SJSA1 (cell line): ENCODE measurements around the gene PIP5K1C. TPM values are rescaled to one million over a fixed set of nuclear protein-coding genes. Genes with fewer than 3 reads are reported as not detected.

Experiments used
- DNase-seq, 2 experiments: peaks; one replicate each; pipeline ENCODE4 v3.0.0-alpha.2; 2015 to 2020; ENCODE audit warnings: low spot score in 2 of 2, low read depth in 1 of 2
- H3K27ac ChIP-seq: fragments of 250-450 bp; sonication (Bioruptor Pico); 2 replicates; pipeline ENCODE4 v1.5.1; 2020; ENCODE audit warnings: mild to moderate bottlenecking, moderate library complexity
- H3K27me3 ChIP-seq: fragments of 250-450 bp; sonication (Bioruptor Pico); replicated peaks from 2 replicates; pipeline ENCODE4 v1.5.1; 2020; ENCODE audit warnings: mild to moderate bottlenecking, moderate library complexity
- H3K36me3 ChIP-seq: fragments of 250-450 bp; sonication (Bioruptor Pico); 2 replicates; pipeline ENCODE4 v1.5.1; 2020; ENCODE audit warnings: mild to moderate bottlenecking
- H3K4me1 ChIP-seq: fragments of 250-450 bp; sonication (Bioruptor Pico); replicated peaks from 2 replicates; pipeline ENCODE4 v1.6.1; 2021; ENCODE audit warnings: mild to moderate bottlenecking
- H3K4me3 ChIP-seq: fragments of 250-450 bp; sonication (Bioruptor Pico); 2 replicates; pipeline ENCODE4 v1.5.1; 2020; ENCODE audit warnings: mild to moderate bottlenecking
- H3K9me3 ChIP-seq: fragments of 250-450 bp; sonication (Bioruptor Pico); replicated peaks from 2 replicates; pipeline ENCODE4 v1.5.1; 2020; ENCODE audit warnings: mild to moderate bottlenecking
- total RNA-seq: library from RNA; depleted of rRNA; stranded (reverse); fragments of >200 nt; shearing (Covaris generic); gene quantifications from 2 replicates; pipeline ENCODE4 v1.2.3, GENCODE V29; 2014

PIP5K1C gene
- total RNA-seq, 1 experiment from 2014 or later, result 15.9 TPM

GRCh38 chr19:3625996-3626472 is 74.2 kb downstream of the PIP5K1C start:
- H3K36me3 ChIP-seq, result peaks cover 23% of the 10 kb centered on the region
- H3K9me3 ChIP-seq, result no peaks in the 10 kb centered on the region
- H3K27ac ChIP-seq, result peak overlapping the region; percentile 93; the same call in 1 of the 2 replicates
- H3K27me3 ChIP-seq, result no peaks in the 10 kb centered on the region
- H3K4me3 ChIP-seq, result peak overlapping the region; percentile 95
- H3K4me1 ChIP-seq, result peaks cover 18% of the 10 kb centered on the region
- no peak for DNase-seq

DNA sequence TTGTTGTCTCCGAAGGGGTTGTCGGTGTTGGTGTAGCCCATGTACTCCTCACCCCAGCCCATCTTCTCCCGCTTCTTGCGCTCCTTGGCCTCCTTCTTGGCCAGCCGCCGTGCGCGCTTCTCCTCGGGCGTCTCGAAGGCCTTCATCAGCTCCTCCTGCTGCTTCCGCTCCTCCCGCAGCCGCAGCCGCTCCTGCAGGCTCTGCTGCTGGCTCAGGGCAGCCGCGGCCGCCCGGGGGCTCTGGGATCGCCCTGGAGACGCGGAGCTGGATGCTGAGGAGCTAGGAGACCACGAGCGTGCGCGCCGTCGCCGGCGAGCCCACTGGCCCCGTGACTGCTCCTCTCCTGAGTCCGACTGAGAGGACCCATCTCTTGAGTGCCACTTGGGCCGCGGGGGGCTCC is 76.6 kb downstream of the PIP5K1C start:
- no peaks in the 10 kb centered on the region for H3K27me3 ChIP-seq
- H3K36me3 ChIP-seq, result peaks cover 46% of the 10 kb centered on the region
- no peak overlapping the region for H3K4me3 ChIP-seq
- H3K9me3 ChIP-seq, result no peaks in the 10 kb centered on the region
- no peak for DNase-seq
- H3K27ac ChIP-seq, result no peak overlapping the region
- H3K4me1 ChIP-seq, result peaks cover 18% of the 10 kb centered on the region

DNA sequence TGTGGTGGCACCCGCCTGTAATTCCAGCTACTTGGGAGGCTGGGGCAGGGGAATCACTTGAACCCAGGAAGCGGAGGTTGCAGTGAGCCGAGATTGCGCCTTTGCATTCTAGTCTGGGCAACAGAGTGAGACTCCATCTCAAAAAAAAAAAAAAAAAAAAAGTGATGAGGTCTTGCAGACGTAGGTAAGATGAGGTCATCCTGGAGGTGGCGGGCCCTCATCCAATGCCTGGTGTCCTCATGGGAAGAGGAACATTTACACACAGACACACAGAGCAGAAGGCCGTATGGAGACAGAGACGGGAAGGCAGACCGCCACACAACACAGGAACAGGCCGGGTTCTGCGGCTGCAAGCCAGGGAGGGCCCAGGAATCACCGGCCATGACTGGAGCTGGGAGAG is 78.0 kb downstream of the PIP5K1C start:
- DNase-seq, result no peak
- Histone ChIP-seq H3K4me3 (no peak overlapping the region), H3K27ac (no peak overlapping the region), H3K36me3 (peaks cover 57% of the 10 kb centered on the region), H3K4me1 (peaks cover 22% of the 10 kb centered on the region), H3K9me3 (no peaks in the 10 kb centered on the region), H3K27me3 (no peaks in the 10 kb centered on the region)

DNA sequence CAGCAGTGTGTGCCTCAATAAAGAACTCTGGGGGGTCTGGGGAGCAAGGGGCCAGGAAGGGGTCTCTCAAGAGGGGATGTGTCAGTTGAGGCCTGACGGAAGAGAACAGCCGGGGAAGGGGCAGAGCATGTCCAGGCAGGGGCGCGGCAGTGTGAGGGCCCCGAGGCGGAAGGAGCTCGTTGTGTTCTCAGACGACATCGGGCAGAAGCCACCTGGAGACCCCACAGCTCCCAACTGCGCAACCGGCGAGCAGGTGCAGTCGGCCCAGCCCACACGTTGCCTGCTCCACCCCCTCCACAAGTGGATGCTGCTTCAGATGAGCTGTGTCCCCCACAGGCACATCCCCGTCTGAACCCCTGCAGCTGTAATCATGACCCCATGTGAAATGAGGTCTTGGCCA is 78.6 kb downstream of the PIP5K1C start:
- Histone ChIP-seq H3K4me1 (peaks cover 20% of the 10 kb centered on the region), H3K27ac (no peak overlapping the region), H3K36me3 (peaks cover 61% of the 10 kb centered on the region), H3K9me3 (no peaks in the 10 kb centered on the region), H3K27me3 (no peaks in the 10 kb centered on the region), H3K4me3 (no peak overlapping the region)
- DNase-seq, result no peak

DNA sequence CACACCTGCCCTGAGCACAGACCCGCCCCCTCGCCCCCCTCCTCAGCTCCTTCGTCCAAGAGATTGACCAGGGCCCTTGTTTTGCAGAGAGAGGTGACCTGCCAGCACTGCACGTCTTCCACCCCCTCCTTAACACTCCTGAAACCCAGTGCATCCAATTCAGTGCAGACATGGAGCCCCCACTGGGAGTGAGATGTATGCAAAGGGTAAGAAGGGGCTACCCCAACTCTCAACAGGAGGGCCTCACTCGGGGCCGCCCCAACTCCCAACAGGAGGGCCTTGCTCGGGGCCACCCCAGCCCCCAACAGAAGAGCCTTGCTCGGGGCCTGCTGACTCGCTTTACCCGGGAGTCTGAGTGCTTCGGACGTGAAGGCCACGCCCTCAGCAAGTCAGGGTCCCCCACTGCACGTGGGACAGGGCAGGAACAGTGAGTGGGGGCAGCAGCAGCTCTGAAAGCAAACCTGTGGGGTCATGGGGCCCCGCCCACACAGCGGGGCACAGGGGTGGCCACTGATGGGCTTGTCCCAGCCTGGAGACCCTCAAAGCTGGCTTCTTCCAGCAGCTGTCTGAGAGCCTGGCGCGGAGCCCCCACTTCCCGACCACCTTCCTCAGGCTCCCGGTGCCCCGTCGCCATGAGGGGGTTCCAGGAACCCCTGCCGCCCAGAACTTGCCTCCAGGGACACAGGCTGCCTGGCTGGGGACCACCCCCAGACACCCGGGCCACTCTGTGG is 79.3 kb downstream of the PIP5K1C start:
- peaks cover 19% of the 10 kb centered on the region for H3K4me1 ChIP-seq
- no peaks in the 10 kb centered on the region for H3K27me3 ChIP-seq
- H3K9me3 ChIP-seq, result no peaks in the 10 kb centered on the region
- H3K36me3 ChIP-seq, result peaks cover 59% of the 10 kb centered on the region
- H3K4me3 ChIP-seq, result no peak overlapping the region
- H3K27ac ChIP-seq, result no peak overlapping the region
- DNase-seq, result no peak

DNA sequence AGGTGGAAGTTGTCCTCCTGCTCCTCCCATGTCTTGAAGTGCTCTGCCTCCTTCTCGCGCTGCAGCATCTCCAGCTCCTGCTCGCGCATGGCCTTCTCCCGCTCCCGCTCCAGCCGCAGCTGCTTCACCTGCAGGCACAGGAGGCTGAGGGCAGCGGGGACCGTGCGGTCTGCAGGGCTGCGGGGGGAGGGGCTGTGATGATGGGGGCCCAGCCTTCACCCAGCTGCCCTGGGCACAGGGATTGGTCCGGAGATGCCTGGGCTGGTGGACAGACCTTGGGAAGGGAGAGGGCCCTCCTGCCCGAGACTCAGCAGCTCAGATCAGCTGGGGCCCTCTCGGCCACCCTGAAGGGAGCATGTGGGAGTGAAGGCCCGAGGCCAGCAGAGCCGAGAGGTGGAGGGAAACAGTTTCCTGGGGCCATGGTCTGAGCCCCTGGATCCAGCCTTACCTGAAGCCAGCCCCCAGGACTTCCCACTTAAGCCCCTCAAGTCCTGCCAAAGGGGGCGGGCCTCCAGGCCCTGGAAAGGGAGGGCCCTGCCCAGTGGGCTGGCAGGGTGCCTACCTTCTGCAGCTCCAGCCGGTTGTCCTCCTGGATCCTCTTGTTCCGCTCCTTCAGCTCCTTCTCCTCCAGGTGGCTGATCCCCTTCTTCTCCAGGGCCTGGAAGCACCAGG is 80.0 kb downstream of the PIP5K1C start:
- Histone ChIP-seq H3K27me3 (no peaks in the 10 kb centered on the region), H3K27ac (no peak overlapping the region), H3K4me3 (no peak overlapping the region), H3K9me3 (no peaks in the 10 kb centered on the region), H3K4me1 (peaks cover 12% of the 10 kb centered on the region), H3K36me3 (peaks cover 63% of the 10 kb centered on the region)
- DNase-seq, result no peak

GRCh38 chr19:3619631-3620012 is 80.6 kb downstream of the PIP5K1C start:
- H3K27ac ChIP-seq, result no peak overlapping the region
- peaks cover 62% of the 10 kb centered on the region for H3K36me3 ChIP-seq
- no peak for DNase-seq
- H3K4me1 ChIP-seq, result peaks cover 6% of the 10 kb centered on the region
- H3K9me3 ChIP-seq, result no peaks in the 10 kb centered on the region
- no peaks in the 10 kb centered on the region for H3K27me3 ChIP-seq
- no peak overlapping the region for H3K4me3 ChIP-seq

- H3K9me3 ChIP-seq, result no peaks in the 10 kb centered on the region
- H3K4me1 ChIP-seq, result peaks cover 6% of the 10 kb centered on the region
- H3K36me3 ChIP-seq, result peaks cover 64% of the 10 kb centered on the region
- DNase-seq, result no peak
- H3K4me3 ChIP-seq, result no peak overlapping the region
- H3K27ac ChIP-seq, result no peak overlapping the region
- H3K27me3 ChIP-seq, result no peaks in the 10 kb centered on the region
Observed at GRCh38 chr19:3618811-3619630, 81.2 kb downstream of the PIP5K1C start.

GRCh38 chr19:3618144-3618810 is 82.0 kb downstream of the PIP5K1C start:
- DNase-seq, result peak; percentile 66 to 78
- Histone ChIP-seq H3K9me3 (no peaks in the 10 kb centered on the region), H3K27me3 (no peaks in the 10 kb centered on the region), H3K4me3 (no peak overlapping the region), H3K4me1 (peaks cover 6% of the 10 kb centered on the region), H3K36me3 (peaks cover 71% of the 10 kb centered on the region), H3K27ac (no peak overlapping the region)

DNA sequence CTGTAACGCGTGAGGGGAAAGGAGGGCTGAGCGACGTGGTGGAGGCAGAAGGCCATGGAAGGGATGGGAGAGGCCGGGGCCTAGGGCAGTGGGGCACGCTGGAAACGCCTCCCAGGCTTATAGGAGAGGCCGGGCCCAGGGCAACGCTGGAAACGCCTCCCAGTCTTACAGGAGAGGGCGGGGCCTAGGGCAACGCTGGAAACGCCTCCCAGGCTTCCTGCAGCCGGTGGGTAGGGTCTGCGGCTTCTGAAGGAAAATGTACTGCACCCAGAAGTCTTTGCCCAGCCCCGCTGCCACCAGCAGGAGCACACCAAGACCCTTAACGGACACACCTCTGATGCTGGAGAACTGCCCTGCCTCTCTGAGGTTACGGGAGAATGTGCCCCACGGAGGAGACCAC is 82.8 kb downstream of the PIP5K1C start:
- no peak for DNase-seq
- H3K36me3 ChIP-seq, result peaks cover 74% of the 10 kb centered on the region
- H3K27ac ChIP-seq, result no peak overlapping the region
- no peaks in the 10 kb centered on the region for H3K27me3 ChIP-seq
- H3K4me3 ChIP-seq, result no peak overlapping the region
- H3K4me1 ChIP-seq, result peaks cover 6% of the 10 kb centered on the region
- no peaks in the 10 kb centered on the region for H3K9me3 ChIP-seq

DNA sequence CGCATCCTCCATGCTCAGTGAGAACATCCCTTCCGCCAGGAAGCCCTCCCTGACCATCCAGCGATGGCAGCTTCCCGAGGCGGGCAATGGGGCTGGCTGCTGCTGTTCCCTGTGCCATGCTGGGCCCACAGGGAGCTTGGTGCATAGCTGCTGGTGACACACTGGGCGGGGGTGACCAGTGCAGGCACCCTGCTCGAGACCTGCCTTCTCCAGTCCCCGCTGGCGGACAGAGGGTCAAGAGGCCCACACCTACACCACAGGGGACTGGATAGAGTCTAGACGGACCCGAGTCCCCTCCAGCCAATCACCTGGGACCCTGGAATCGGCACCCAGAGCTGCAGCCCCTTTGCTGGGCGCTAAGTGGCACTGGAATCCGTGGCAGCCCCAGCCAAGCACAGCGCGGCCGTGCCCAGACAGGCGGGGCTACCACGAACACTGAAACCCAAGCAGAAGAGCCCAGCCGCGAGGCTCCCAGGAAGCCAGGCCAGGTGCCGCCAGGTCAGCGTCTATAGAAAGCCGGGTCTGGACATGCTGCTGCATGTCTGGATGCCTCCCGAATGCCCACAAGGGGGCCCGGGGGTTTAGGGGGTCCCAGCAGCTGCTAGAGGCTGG is 84.6 kb downstream of the PIP5K1C start:
- Histone ChIP-seq H3K36me3 (peaks cover 76% of the 10 kb centered on the region), H3K4me1 (peaks cover 13% of the 10 kb centered on the region)

DNA sequence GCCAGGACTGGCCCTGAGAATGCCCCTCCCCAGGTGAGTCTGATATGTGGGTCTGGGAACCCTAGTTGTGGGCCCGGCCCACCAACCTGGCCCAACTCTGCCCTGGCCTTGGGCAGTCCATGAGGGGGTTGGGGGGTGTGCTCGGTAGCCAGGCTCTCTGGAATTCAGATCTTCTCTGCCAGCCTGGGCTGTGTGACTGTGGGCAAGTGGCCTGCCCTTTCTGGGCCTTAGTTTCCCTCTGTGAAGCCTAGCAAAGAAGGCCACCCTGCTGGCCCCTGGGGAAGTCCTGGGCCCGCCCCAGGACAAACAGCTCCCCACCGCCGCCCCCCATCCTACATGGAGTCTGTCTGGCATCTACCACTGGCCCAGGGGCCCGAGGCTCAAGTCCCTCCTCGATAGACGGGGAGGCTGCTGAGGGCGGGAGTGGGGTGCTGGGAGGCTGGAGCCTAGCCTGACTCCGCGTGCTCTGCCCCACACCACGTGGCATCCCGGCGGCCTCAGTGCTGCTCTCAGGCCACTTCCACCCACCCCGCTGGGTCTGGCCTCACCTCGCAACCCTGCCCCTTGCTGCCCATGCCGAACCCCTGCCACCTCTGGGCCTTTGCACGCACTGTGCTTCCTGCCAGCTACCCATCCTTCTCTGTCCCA is 85.3 kb downstream of the PIP5K1C start:
- H3K27ac ChIP-seq, result no peak overlapping the region

More for the DNA sequence above, 84.6 kb downstream of the PIP5K1C start:
- no peak overlapping the region for H3K4me3 ChIP-seq
- no peaks in the 10 kb centered on the region for H3K27me3 ChIP-seq
- no peaks in the 10 kb centered on the region for H3K9me3 ChIP-seq
- no peak for DNase-seq
- no peak overlapping the region for H3K27ac ChIP-seq

More for the DNA sequence above, 85.3 kb downstream of the PIP5K1C start:
- Histone ChIP-seq H3K36me3 (peaks cover 74% of the 10 kb centered on the region), H3K9me3 (no peaks in the 10 kb centered on the region), H3K27me3 (no peaks in the 10 kb centered on the region), H3K4me3 (no peak overlapping the region), H3K4me1 (peaks cover 17% of the 10 kb centered on the region)
- no peak for DNase-seq
